ENCODE data around the gene CYP2E1.
"Not testable (repeated sequence)": the region's sequence is repeated elsewhere in the genome, so short reads cannot be mapped to it uniquely, and the experiment has no call there.

CYP2E1 gene

DNA sequence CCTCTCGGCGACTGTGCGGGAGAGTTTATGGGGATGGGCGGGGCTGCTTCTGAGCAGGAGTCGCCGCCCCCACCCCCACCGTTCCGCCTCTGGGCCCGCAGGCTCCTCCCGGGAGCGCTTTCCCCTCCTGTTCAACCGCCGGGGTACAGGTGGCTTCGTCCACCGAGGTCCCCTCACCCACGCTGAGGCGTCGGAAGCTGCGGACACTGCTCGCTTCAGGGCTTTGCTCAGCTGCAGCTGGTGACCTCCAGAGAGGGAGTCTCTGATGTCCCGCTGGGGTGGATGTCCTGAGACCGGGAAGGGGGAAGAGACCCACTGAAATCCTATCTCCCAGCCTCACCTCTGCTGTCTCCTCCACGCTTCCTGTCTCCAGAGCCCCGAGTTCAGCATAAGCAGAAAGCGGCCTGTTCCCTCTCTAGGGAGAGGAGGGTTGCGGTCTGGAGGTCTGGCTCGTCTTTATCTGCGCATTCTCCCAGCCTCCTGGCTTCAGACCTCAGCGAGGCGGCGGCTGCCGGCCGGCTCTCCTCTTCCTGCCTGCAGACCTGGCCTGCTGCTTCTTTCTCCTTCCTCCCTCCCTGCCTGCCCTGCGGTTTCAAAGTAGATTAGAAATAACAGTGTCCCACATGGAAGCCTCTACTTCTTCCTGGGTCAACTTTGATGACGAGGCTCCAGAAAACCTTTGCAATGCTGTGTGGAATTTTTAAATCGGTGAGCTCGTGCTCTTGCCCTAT, 1.8 kb downstream of the CYP2E1 start:
- DNase-seq = no peak

DNA sequence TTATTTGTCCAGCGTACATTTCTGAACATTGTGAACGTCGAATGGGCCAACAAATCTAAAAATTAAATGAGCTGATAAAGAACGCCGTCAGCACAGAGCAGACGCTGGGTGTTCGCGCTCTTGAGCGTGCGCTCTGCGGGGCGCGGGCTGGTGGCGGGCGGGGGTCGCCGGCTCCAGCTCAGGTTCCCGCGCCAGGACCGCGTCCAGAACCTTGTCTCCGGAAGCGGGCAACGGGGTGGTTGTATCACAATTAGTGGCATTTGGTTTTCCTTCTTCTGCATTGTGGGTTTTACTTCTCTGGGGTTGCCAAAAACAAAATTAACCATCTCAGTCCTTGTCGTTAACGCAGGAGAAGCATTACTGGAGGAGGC, 2.4 kb downstream of the CYP2E1 start:
- no peak for DNase-seq

DNA sequence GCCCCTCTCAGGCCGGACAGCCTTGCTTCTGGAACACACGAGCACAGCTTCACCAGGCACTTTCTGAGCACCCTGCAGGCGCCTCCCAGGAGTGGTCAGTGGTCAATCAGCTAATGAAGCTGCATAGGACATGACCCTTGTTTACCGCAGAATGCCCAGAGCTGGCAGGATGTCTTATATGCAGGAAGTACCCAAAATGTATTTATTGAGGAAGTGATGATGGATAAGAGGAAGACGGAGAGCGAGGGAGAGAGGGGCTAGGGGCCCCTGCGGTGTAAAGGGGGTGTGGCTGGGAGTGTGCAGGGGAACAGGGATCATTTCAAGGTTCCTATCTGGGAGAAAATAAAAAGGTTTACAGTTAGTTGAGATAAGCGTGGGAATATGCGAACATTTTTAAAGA, 3.3 kb downstream of the CYP2E1 start:
- no peak for DNase-seq

DNA sequence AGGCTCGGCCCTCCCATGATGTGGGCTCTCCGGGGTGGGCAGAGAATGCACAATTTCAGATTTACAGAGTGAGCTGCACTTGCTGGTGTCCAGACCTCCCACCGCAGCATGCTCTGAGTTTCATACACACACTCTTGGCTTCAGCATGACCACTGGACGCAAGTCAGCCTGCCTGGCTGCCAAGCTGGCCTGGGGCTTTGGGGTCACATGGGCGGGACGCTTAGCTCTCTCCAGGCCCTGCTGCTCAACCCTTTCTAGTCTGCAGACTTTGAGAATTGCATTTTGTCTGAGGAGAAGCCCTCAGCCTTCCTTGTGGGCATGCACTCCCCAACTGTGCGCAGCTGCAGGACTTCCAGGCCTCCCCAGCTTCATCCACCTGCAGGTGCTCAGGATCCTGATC, 5.7 kb downstream of the CYP2E1 start:
- no peak for DNase-seq

DNA sequence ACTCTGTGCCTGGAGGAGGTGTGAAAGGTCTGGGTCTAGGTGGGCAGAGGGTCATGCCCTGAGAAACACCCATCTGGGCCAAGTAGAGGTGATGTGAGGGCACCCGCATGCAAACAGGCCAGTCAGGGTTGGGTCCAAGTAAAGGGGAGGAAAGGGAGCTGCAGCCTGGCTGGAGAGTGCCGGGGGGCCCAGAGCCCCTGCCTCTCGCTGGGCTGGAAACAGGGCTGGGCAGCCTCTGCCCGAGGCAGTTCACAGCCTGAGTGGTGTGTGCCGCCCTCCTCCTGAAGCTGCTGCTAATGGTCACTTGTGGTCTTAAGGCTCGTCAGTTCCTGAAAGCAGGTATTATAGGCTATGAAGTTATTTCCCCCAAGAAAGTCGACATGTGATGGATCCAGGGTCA, 7.3 kb downstream of the CYP2E1 start:
- DNase-seq = no peak

DNA sequence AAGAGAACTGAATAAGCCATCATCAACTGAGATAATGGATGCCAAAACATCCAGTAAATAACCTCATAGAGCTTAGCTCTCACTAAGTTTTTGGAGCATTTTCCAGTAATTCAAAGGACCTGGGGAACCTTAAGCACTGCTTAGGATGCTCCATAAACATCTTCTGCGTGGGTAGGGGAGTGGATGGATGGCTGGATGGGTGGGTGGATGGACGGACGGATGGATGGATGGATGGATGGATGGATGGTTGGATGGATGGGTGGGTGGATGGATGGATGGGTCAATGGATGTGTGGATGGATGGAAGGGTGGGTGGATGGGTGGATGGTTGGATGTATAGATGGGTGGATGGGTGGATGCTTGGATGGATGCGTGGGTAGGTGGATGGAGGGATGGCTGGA, 9.0 kb downstream of the CYP2E1 start:
- DNase-seq = no peak

DNA sequence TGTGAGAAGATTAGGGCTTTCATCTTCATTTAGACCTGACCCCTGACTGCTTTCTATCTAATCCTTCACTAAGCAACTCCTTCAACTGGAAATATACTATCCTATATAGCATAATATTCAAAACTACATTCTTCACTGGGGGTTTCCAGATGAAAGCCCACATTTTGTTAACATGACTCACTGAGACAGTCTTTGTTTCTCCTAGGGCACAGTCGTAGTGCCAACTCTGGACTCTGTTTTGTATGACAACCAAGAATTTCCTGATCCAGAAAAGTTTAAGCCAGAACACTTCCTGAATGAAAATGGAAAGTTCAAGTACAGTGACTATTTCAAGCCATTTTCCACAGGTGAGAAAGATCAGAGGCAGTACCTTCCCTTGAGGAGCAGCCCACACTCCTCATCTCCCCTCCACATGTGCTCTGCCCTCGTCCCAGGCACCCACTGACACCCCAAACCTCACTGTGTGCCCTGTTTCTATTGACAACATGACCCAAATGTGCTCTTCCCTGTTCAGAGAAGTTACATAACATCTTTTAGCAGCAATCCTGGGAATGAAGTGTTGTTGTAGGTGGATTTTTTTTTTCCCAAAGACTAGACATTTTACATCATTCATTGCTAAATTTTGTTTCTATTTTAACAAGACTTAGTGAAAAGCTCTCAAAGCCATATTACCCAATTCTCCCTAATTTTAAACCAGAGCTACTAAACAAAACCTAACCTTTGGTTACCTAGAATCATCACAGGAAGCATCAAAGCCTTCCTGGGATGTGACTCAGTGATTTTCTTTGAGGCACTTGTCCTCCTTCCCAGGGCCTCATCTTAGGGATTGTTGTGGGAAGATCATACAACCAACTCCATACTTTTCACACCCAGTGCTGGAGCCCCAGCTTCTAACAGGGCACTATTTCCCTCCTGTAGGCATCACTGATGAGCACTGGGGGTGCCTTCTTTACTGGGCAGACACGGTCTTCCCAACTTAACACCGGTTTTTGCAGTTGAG, 10.7 kb downstream of the CYP2E1 start:
- DNase-seq = no peak

DNA sequence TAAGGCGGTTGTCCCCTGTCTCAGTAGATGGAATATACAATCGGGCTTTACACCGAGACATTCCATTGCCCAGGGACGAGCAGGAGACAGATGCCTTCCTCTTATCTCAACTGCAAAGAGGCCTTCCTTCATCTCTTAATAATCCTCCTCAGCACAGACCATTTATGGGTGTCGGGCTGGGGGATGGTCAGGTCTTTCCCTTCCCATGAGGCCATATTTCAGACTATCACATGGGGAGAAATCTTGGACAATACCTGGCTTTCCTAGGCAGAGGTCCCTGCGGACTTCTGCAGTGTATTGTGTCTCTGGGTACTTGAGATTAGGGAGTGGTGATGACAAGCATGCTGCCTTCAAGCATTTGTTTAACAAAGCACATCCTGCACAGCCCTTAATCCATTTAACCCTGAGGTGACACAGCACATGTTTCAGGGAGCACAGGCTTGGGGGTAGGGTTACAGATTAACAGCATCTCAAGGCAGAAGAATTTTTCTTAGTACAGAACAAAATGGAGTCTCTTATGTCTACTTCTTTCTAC, 14.3 kb downstream of the CYP2E1 start:
- DNase-seq = not testable (repeated sequence)

DNA sequence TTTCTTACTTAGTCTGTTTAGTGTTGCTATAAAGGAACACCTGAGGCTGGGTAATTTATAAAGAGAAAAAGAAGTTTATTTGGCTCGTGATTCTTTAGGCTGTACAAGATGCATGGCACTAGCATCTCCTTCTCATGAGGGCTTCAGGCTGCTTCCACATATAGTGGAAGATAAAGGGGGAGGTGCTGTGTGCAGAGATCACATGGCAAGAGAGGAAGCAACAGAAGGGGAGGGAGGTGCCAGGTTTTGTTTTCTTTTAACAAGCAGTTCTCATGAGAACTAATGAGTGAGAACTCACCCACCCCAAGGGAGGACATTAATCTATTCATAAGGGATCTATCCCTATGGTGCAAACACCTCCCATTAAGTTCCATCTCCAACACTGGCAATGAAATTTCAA, 17.3 kb downstream of the CYP2E1 start:
- no peak for DNase-seq

DNA sequence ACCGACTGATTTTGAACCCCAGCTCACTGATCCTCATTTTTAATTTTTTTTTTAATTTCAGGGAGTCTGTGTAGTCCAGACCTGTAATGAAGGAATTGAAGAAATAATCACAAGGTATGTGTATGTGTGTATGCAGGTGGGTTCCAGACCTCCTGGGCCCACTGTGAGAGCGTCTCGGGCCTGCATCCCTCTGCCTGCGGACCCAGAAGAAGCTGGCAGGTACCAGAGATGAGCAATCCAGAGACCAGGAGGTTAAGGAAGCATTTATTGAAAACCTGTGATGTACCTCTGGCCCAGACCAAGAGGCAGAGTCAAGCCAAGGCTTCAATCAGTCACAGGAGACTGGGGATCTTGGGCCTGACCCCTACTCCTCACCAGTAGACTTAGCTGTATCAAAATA, 27.4 kb downstream of the CYP2E1 start:
- DNase-seq = no peak

DNA sequence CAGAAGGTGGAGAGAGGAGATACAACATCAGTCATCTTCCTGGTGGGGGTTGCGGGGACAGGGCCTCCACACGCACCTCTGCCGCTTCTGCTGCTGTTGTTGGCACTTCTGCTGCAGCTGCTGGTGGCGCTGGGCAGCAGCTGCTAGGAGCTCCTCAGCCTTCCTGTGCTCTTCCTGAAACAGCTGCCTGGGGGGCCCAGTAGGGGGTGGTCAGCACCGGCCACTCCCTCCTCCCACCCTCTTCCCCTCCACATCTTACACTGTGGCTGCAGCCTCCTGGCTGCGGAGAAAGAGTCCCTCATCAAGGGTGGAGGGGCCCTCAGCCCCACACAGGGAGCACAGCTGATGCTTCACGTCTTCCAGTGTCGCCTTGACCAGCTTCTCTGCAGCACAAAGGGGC, 28.4 kb downstream of the CYP2E1 start:
- no peak for DNase-seq

DNA sequence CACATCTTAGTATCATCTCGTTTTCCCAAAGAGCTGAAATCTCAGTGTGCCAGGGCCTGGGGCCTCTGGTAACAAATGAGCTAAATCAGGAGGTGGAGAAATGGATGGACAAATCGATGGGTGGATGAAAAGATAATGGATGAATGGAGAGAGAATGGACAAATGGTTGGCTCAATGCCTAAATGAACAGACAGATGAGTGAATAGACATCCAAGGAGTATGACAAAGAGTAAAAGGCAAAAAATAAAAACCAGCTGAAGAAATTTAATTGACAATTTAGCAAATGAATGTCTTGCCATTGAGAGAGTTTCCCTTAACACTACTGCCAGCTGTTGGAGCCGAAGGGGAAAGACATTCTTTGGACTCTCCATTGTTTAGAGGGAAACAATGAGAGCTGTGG, 30.2 kb downstream of the CYP2E1 start:
- DNase-seq = no peak

DNA sequence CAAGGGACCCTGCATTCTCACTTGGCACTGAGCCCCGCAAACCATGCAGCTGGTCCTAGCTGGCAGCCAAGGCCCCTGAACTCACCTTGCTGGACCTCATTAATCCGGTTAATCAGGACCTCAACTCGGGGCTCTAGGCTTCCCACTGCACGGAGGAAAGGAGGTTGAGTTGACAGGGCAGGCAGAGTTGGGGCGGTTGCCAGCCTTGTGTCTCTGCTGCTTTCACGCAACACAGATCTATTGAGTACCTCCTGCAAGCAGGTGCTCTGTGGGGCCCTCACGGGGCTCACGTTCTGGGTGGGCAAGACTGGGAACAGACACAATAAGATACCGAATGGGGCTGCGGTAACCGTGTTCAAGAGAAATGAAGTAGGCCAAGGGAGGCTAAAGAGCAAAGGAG, 32.1 kb downstream of the CYP2E1 start:
- DNase-seq = no peak

DNA sequence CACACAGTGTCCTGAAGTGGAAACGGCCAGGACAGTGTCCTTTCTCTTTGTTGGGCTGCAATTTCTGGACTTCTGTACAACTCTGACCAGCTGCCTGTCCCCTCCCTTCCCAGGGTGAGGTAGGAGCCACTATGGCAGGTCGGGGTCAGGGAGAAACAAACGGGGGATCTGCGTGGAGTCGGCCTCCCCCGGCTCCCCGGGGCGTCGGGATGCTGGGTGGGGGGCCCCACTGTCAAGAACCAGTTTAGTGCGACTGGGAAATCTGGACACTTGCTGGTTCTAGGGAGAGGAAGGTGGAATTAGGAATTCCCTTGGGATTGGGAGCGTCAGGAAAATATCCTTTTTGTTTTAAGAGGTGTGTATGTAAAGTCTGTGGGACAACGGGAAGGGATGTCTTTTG, 37.7 kb downstream of the CYP2E1 start:
- no peak for DNase-seq

DNA sequence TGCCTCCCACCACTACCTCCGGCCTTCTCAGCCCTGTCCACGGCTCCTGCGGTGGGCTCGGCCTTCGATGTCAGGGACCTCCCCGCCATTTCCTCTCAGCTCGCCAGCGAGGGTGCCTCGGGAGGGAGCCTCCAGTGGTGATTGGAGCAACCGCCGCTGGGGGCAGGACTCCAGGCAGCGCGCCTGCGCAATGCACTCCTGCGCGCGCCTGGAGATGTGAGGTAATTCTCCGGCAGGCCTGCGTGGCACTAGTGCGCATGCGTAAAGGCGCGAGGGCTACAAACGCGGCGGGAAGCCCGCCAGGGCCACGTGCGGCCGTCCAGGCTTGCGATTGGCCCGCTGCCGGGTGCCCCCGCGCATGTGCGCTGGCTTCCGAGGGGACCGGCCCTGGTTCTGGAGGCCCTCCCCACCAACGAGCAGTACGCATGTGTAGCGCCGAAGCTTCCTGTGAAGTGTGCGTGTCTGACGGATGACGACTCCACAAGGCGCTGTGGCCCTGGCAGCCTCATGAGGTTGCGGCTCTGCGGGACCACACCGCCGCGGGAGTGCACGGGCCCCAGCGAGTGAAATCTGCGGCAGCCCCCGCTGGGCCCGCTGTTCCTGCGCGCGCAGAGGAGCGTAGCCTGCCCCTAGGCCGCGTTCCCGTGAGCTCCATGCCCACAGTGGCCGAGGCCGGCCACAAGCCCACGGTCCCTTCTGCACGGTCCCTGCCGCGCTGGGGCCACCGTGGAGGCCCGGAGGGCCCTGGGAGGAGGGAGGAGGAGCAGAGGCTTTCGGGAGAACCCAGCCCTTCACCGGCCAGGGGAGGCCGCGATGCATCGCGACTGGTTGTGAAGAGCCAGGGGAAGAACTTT, 38.5 kb downstream of the CYP2E1 start, which contains the start of gene SYCE1:
TSS of gene SYCE1 (minus strand) at position 143 of the 854 bp plus-strand sequence. CDS start at position 89, 54 bp downstream.
- no peak for DNase-seq

DNA sequence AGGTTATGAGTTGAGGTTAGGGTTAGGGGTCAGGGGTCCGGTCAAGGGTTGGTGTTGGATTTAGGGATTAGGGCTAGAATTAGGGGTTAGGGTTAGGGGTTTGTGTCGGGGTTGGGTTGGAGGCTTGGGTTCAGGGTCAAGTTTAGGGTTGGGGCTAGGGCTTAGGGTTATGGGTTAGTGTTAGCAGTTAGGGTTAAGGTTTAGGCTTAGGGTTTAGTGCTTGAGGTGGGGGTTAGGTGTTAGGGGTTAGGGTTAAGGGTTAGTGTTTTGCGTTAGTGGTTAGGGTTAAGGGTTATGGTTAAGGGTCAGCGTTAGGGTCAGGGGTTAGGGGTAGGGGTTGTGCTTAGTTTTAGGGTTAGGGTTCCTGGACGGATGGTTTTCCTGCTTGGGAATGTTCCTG, 40.0 kb downstream of the CYP2E1 start:
- no peak for DNase-seq

DNA sequence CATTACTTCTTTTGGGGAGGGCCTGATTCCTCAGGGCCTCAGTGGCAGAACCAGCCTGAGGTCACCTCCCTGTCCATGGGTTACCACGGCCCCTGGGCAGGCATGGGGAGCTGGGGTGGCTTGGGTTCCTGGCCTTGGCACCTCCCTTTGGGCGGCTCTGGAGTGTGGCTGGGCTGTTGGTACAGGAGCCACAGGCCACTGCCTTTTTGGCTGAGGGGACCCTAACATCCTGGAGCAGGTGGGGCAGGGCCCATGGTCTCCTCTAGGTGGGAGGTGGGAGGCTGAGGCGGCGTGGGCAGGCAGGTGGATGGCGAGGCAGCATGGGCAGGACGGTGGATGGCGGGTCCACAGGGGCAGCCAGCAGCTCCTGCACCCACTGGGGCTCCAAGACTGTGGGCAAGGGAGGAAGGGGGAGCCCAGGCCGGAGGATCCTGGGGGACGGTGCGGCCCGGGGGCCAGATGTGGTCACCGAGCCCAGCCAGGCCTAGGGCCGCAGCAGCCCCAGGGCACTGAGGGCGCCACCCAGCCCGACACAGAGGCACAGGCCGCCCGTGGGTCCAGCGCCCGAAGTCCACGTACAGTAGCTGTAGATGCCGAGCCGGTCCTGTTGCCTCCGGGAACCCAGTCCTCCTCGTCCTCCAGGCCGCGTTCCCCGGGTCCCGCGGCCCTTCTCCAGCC, 40.6 kb downstream of the CYP2E1 start:
- DNase-seq = no peak

DNA sequence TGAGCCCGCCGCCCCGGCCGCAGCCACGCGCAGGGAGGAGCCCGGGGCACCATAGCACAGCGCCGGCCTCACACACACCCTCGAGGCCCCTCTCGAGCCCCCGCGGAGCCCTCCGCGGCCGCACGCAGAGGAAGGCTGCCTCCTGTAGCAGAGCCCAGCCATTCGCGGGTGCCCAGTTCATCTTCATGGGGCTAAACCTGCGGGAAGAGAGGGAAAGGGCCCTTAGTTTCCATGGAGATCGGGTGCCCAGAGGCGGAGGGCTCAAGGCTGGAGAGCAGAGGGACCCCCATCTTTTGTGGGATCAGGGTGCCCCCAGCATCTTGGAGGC, 41.1 kb downstream of the CYP2E1 start:
- no peak for DNase-seq

DNA sequence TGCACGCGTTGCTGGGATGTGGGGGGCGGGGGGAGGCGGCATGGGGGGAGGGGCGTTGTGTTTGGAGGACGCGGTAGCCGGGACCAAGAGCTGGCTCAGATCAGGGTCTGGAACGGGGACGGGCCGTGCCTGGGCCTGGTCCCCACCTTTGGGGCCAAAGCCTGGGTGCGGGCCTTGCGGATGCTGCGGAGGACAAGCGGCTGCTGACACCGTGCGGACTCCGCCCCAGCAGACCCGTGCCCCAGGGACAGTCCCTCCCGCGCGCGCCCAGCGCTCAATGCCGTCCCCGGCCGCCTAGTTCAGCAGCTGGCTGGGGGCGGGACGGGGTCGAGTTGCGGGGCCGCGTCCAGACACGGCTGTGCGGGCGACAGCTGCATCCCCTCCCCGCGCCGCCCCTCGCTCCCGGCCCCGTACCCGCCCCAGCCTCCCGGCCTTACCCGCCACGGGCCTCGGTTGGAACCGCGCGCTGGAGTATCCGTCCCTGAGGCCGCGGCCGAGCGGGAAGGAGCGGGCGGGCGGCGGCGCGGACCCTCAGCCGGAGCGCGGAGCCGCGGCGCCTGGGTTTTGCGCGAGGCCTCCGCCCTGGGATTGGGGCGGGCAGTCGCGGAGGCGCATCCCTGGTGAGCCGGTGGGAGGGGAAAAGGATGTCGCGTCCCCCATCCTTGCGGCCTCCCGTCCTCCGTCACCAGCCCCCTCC, 41.8 kb downstream of the CYP2E1 start:
- not testable (repeated sequence) for DNase-seq

DNA sequence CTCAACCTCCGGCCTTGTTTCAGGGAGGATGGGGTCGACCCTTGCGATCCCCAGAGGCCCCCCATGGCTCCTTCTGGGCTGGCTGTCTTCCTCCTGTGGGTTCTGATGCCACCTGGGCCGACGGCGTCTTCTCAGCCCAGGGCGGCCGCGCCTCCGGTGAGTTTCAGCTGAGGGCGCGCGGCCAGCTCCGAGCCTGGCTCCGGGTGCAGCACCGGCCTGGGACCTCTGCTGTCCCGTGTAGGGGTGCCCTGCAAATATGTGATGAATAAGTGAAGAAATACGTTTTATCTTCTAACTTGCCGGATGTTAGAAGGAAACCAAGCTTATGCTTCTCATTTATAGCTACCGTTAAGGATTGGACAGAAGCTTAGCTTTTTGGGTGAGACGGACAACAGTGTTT, 42.6 kb downstream of the CYP2E1 start:
- not testable (repeated sequence) for DNase-seq

DNA sequence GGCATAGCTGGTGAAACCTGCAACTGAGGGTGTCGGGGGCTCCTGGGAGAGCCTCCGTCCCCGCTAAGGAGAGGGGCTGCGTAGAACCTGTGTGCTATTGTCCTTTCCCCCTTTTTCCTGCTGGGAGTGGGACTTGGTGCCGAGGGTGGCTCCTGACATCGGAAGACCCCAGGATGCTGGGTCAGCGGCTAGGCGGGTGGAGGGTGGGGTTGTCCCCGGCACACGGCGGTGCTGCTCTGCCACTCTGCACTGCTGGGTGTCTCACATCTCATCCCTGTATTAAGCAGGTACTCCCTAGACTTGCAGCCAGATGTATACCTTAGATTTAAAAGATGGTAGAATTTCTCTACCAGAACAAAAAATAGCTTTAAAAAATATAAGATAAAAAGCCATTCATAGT, 44.9 kb downstream of the CYP2E1 start:
- not testable (repeated sequence) for DNase-seq

DNA sequence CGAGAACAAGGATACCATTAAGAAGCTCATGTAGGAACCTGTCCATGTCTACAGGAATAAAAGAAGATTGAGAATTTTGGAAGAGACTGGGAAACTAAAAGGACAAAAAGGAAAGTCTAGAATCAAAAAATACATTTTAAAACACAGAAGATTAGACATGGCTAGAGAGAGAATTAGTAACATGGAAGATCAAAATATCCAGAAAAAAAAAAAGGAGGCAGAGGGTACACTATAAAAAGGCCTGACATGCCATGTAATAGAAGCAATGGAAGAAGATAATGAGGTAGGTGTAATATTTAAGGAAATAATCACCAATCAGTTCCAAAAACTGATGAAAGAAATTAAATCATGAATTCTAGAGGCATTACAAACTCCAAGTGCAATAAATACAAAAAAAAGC, 46.3 kb downstream of the CYP2E1 start:
- not testable (repeated sequence) for DNase-seq

Measured in SHP77 treated with DMSO at 0.1 percent for 48 hours (cell line).